Ascending aorta (tissue), 2 donors: ENCODE data around the gene TCF19. TPM values are rescaled to one million over a fixed set of nuclear protein-coding genes. Genes with fewer than 3 reads are reported as not detected.

Source experiments
- DNase-seq, 2 donors: peaks; one replicate each; pipeline ENCODE4 v3.0.0-alpha.2; 2019; ENCODE audit warnings: low spot score in 2 of 2
- H3K27ac ChIP-seq, 2 donors: fragments of 200-600 bp; sonication (generic); one replicate each; pipeline ENCODE4 v1.5.1; 2016 to 2017; ENCODE audit warnings: mild to moderate bottlenecking in 1 of 2
- H3K27me3 ChIP-seq: fragments of 200-600 bp; sonication (generic); one replicate; pipeline ENCODE4 v1.5.1; 2017
- H3K36me3 ChIP-seq, 2 donors: fragments of 200-600 bp; sonication (generic); one replicate each; pipeline ENCODE4 v1.5.1; 2016
- H3K4me1 ChIP-seq, 2 donors: fragments of 200-600 bp; sonication (generic); one replicate each; pipeline ENCODE4 v1.5.1; 2016 to 2017; ENCODE audit warnings: mild to moderate bottlenecking in 1 of 2
- H3K4me3 ChIP-seq, 2 donors: fragments of 200-600 bp; sonication (generic); one replicate each; pipeline ENCODE4 v1.5.1; 2016 to 2017; ENCODE audit warnings: mild to moderate bottlenecking in 1 of 2
- H3K9me3 ChIP-seq, 2 donors: fragments of 200-600 bp; sonication (generic); one replicate each; pipeline ENCODE4 v1.5.1; 2016
- intact Hi-C: fragments of 100-400 bp; cut with DNase I; formaldehyde crosslinking; loops from one replicate; pipeline ENCODE4 v1.15.1; 2023
- total RNA-seq: library from RNA; depleted of rRNA; stranded (reverse); fragments of >200 nt; gene quantifications from one replicate; pipeline ENCODE4 v1.1.0, GENCODE V29; 2016
- TF ChIP-seq, protein P1 (sequence below), 3 experiments: fragments of 200-600 bp in 2 of 3; fragments of 450-650 bp in 1 of 3; sonication (generic) in 2 of 3; IDR thresholded peaks; one replicate each; pipeline ENCODE4 v1.5.1; 2016 to 2019; ENCODE audit warnings: antibody characterized with exemption in 3 of 3, mild to moderate bottlenecking in 1 of 3, moderate library complexity in 1 of 3

TCF19 gene, protein sequence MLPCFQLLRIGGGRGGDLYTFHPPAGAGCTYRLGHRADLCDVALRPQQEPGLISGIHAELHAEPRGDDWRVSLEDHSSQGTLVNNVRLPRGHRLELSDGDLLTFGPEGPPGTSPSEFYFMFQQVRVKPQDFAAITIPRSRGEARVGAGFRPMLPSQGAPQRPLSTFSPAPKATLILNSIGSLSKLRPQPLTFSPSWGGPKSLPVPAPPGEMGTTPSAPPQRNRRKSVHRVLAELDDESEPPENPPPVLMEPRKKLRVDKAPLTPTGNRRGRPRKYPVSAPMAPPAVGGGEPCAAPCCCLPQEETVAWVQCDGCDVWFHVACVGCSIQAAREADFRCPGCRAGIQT
- 10.3 TPM for total RNA-seq

- H3K27me3 ChIP-seq = no peaks in the 10 kb centered on the region
- TF ChIP-seq, protein P1, sequence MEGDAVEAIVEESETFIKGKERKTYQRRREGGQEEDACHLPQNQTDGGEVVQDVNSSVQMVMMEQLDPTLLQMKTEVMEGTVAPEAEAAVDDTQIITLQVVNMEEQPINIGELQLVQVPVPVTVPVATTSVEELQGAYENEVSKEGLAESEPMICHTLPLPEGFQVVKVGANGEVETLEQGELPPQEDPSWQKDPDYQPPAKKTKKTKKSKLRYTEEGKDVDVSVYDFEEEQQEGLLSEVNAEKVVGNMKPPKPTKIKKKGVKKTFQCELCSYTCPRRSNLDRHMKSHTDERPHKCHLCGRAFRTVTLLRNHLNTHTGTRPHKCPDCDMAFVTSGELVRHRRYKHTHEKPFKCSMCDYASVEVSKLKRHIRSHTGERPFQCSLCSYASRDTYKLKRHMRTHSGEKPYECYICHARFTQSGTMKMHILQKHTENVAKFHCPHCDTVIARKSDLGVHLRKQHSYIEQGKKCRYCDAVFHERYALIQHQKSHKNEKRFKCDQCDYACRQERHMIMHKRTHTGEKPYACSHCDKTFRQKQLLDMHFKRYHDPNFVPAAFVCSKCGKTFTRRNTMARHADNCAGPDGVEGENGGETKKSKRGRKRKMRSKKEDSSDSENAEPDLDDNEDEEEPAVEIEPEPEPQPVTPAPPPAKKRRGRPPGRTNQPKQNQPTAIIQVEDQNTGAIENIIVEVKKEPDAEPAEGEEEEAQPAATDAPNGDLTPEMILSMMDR (IDR thresholded peaks at IDR 0.05) = no peak
- peaks cover 0 to 17% of the 10 kb centered on the region in 2 donors for H3K4me1 ChIP-seq
- H3K4me3 ChIP-seq = peak within 1 kb of the TSS; percentile 70 to 86
- H3K9me3 ChIP-seq = no peaks in the 10 kb centered on the region
- H3K27ac ChIP-seq = peak within 1 kb of the TSS; percentile 53 to 70
- peaks cover 0 to 5% of the 10 kb centered on the region in 2 donors for H3K36me3 ChIP-seq
- peak; percentile 96 to 100 for DNase-seq
- intact Hi-C loops = loop anchor here (1.0 kb wide), 3 partner anchors 21 to 114 kb away; partner anchors contain the start of gene HLA-C
Observed at GRCh38 chr6:31158140-31158862, at the start of gene TCF19. Gene TCF19, plus strand, starts transcription at chr6:31158589. Its CDS starts 881 bp downstream, at chr6:31159470.

DNA sequence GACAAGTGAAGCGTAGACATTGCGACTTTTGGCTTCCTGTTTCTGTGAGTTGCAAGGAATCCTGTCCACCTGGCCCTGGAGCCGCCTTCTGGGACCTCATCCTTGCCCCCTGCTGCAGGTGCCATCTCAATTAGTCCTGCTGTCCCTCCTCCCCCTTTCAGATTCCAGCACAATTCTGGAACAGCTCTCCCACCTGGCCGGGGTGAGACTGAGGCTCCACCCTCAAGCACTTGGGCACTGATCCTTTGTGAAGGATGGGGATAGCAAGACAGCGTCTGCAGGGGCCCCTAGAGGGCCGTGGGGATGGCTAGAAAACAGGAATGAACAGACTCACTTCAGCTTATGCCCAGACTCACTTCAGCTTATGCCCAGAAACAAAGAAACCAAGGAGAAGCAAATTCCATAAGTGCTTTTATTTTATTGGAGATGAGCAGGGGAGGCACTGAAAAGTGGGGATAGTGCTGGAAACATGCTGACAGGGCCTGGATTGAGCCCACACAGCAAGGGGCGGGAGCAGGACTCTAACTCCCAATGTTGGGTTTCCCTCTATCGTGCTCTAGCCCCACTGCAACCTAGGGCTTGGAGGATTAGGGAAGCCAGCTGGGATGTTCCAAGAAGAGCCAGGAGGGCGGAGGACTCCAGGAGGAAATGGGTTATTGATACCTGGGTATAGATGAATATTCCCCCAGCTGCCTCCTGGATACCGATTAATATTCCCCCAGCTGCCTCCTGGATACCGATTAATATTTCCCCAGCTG, 47.4 kb upstream of the TCF19 start:
- DNase-seq = no peak
- TF ChIP-seq, protein P1 (IDR thresholded peaks at IDR 0.05) = no peak
- Histone ChIP-seq H3K9me3 (no peaks in the 10 kb centered on the region), H3K4me3 (no peak overlapping the region), H3K36me3 (no peaks in the 10 kb centered on the region), H3K27ac (no peak overlapping the region), H3K27me3 (no peaks in the 10 kb centered on the region), H3K4me1 (peaks cover 0 to 17% of the 10 kb centered on the region in 2 donors)
- intact Hi-C loops = no loop called here

- Histone ChIP-seq H3K27ac (no peak overlapping the region), H3K27me3 (no peaks in the 10 kb centered on the region), H3K4me3 (no peak overlapping the region), H3K36me3 (no peaks in the 10 kb centered on the region), H3K4me1 (peaks cover 0 to 17% of the 10 kb centered on the region in 2 donors), H3K9me3 (no peaks in the 10 kb centered on the region)
- TF ChIP-seq, protein P1 (IDR thresholded peaks at IDR 0.05) = no peak
- intact Hi-C loops = no loop called here
- no peak for DNase-seq
Observed at GRCh38 chr6:31111712-31112111, 46.7 kb upstream of the TCF19 start.

DNA sequence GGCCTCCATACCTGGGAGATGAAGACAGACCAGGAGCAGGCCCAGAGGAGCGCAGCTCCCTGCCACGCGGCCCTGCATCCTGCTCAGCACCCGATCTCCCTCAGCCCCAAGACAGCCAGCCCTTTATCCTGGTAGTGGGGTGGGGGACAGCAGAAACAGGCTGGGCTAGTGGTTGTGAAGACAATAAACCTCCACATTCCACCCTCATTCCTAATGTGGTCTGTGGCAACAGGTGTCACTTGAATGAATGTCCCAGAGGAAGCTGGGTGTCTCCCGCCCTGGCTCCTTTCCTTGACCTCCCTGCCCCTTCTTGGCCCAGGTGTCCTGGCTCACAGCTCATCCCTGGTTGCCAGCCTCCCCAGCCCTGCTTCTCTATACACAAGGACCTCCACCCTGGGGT, 45.9 kb upstream of the TCF19 start, which contains the start of gene C6orf15:
C6orf15 (minus strand) TSS at position 98 of the 400 bp plus-strand sequence; CDS start at position 78, 20 bp downstream.
- H3K4me3 ChIP-seq = no peak within 1 kb of the TSS
- no peaks in the 10 kb centered on the region for H3K9me3 ChIP-seq
- no peak for DNase-seq
- TF ChIP-seq, protein P1 (IDR thresholded peaks at IDR 0.05) = no peak
- intact Hi-C loops = no loop called here
- peaks cover 0 to 17% of the 10 kb centered on the region in 2 donors for H3K4me1 ChIP-seq
- no peaks in the 10 kb centered on the region for H3K27me3 ChIP-seq
- no peaks in the 10 kb centered on the region for H3K36me3 ChIP-seq
- H3K27ac ChIP-seq = peak within 1 kb of the TSS in 1 of 2 donors; percentile 42

- TF ChIP-seq, protein P1 (IDR thresholded peaks at IDR 0.05) = no peak
- Histone ChIP-seq H3K27me3 (no peaks in the 10 kb centered on the region), H3K36me3 (no peaks in the 10 kb centered on the region), H3K9me3 (no peaks in the 10 kb centered on the region), H3K27ac (peak overlapping the region; percentile 42 to 59), H3K4me1 (peaks cover 0 to 17% of the 10 kb centered on the region in 2 donors), H3K4me3 (no peak overlapping the region)
- DNase-seq = no peak
- intact Hi-C loops = no loop called here
Observed at GRCh38 chr6:31113861-31114540, 44.4 kb upstream of the TCF19 start.
